Calu3 (cell line): ENCODE data around the gene POU4F1. TPM values are rescaled to one million over a fixed set of nuclear protein-coding genes. Genes with fewer than 3 reads are reported as not detected.

Source experiments
- BruUV-seq: library from RNA; stranded (reverse); fragments of 400-500 nt; replicated peaks from 2 replicates; lab custom pipeline; 2021; lab: Mats Ljungman, UMichigan
- CTCF ChIA-PET: fragments of 300-600 bp; sonication (Branson Sonifier 250); formaldehyde crosslinking; loops from one replicate; lab custom pipeline; 2022; ENCODE audit warnings: antibody characterized with exemption; lab: Charles Lee
- DNase-seq: peaks from one replicate; pipeline ENCODE4 v3.0.0; 2022
- H3K27ac Mint-ChIP-seq: one replicate; pipeline ENCODE4 v1.8.0; 2022; ENCODE audit warnings: mixed read lengths; ENCODE audit not compliant: unreplicated experiment
- H3K27me3 Mint-ChIP-seq: one replicate; pipeline ENCODE4 v1.8.0; 2022; ENCODE audit warnings: mixed read lengths; ENCODE audit not compliant: unreplicated experiment
- H3K36me3 Mint-ChIP-seq: one replicate; pipeline ENCODE4 v1.8.0; 2022; ENCODE audit warnings: mild to moderate bottlenecking, moderate library complexity, mixed read lengths; ENCODE audit not compliant: insufficient read depth, unreplicated experiment
- H3K4me1 Mint-ChIP-seq: one replicate; pipeline ENCODE4 v1.8.0; 2022; ENCODE audit warnings: mild to moderate bottlenecking, low read depth, mixed read lengths; ENCODE audit not compliant: unreplicated experiment
- H3K4me3 Mint-ChIP-seq: one replicate; pipeline ENCODE4 v1.8.0; 2022; ENCODE audit warnings: mild to moderate bottlenecking, low read depth, moderate library complexity, mixed read lengths; ENCODE audit not compliant: unreplicated experiment
- H3K9me3 Mint-ChIP-seq: one replicate; pipeline ENCODE4 v1.8.0; 2022; ENCODE audit warnings: low read depth, mixed read lengths; ENCODE audit not compliant: unreplicated experiment
- intact Hi-C: fragments of 100-400 bp; cut with micrococcal nuclease; formaldehyde crosslinking; loops from one replicate; pipeline ENCODE4 v1.10.0; 2022; ENCODE audit not compliant: unreplicated experiment
- total RNA-seq: library from RNA; stranded (reverse); gene quantifications from 2 replicates; pipeline ENCODE4 v1.2.3, GENCODE V29; 2022
- TF ChIP-seq, protein P1 (sequence below): fragments of 200-600 bp; IDR thresholded peaks from one replicate; pipeline ENCODE4 v1.8.0; 2022; ENCODE audit warnings: antibody characterized with exemption; ENCODE audit not compliant: unreplicated experiment

Gene POU4F1
- total RNA-seq, 1 experiment from 2014 or later, result 1.0 TPM

DNA sequence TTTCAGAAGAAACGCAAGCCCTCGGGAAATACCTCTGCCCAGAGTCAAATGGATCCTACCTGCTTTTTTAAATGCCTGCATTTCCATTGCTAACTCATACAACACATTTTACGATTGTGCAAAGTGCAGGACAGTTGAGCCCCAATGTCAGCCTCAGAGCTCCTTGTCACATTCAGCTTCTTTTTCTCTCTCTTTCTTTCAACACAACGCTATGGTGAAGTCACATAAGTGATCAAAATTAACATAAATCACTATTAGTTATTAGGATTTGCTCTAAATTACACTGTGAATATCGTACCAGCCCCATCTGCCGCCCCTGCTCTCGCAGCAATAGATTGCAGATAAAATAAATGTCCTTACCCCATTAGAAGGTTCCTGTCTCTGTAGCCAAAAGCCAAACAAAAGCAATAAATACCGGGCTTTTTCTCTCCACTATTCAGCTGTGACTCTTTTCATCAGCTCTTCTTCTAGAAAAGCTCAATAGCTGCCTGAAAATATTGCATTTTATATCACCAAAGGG lies 8.8 kb downstream of the POU4F1 start:
- no peak overlapping the region for H3K27ac Mint-ChIP-seq
- TF ChIP-seq, protein P1, sequence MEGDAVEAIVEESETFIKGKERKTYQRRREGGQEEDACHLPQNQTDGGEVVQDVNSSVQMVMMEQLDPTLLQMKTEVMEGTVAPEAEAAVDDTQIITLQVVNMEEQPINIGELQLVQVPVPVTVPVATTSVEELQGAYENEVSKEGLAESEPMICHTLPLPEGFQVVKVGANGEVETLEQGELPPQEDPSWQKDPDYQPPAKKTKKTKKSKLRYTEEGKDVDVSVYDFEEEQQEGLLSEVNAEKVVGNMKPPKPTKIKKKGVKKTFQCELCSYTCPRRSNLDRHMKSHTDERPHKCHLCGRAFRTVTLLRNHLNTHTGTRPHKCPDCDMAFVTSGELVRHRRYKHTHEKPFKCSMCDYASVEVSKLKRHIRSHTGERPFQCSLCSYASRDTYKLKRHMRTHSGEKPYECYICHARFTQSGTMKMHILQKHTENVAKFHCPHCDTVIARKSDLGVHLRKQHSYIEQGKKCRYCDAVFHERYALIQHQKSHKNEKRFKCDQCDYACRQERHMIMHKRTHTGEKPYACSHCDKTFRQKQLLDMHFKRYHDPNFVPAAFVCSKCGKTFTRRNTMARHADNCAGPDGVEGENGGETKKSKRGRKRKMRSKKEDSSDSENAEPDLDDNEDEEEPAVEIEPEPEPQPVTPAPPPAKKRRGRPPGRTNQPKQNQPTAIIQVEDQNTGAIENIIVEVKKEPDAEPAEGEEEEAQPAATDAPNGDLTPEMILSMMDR, result no peak
- no peaks in the 10 kb centered on the region for H3K36me3 Mint-ChIP-seq
- DNase-seq, result no peak
- no peak overlapping the region for H3K4me3 Mint-ChIP-seq
- CTCF ChIA-PET, result no interaction called here
- intact Hi-C loops, result no loop called here
- BruUV-seq, result no TSS peak
- peaks cover 11% of the 10 kb centered on the region for H3K27me3 Mint-ChIP-seq
- H3K9me3 Mint-ChIP-seq, result no peaks in the 10 kb centered on the region
- H3K4me1 Mint-ChIP-seq, result no peaks in the 10 kb centered on the region

DNA sequence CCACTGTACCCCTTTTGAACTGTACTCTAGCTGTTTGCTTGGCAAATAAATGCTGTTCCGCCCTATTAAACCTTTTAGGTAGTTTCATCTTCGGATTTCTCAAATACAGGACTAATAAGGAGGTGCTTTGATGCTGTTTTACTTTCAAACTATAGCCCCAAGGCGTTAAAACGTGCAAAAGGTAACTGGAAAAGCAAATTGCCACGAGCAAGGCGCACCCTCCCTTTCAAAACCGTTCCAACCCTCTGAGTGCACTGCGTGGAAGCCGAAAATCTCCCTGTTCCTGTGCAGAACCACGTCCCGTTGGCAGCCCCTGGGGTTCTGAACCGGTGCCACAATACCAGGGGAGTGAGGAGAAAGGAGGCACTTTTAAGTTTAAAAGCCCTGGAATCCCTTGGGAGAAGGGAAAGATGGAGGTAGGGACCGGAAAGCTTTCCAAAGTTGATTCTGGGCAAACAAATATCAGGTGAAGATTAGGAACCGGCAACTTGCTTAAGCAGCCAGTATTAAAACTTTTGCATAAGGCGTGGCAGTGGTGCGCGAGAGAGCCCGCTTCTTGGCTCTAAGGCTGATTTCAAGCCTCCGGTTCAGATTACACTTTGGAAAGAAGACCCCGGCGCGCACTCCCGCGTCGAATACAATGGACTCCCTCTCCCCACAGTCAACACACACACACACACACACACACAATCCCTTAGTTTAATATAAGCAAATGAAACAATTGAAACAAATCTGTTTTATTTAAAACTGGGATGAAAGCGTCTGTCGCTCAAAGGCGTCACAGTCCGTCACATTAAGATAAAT lies 9.5 kb downstream of the POU4F1 start:
- no peak overlapping the region for H3K4me3 Mint-ChIP-seq

DNA sequence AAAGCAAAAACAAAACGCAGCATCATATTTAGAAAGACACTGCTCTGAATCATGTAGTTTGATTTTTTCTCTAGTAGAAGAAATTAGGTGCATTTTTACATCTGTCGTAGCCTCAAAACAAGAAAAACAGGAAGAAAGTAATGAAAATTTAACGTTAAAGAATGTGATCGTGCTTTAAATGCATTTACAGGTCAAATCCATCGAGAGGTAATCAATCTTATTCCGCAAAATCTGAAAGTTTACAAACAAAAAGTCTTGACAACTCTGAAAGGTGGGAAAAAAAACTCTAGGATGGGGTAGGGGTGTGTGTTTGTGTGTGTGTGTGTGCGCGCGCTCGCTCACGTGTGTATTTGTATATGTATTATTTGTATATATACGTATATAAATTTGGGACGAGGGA lies 10.2 kb downstream of the POU4F1 start:
- CTCF ChIA-PET, result no interaction called here
- no peak for DNase-seq
- TF ChIP-seq, protein P1, result no peak
- no peaks in the 10 kb centered on the region for H3K9me3 Mint-ChIP-seq
- no peaks in the 10 kb centered on the region for H3K4me1 Mint-ChIP-seq
- H3K27me3 Mint-ChIP-seq, result peaks cover 13% of the 10 kb centered on the region
- no TSS peak for BruUV-seq
- intact Hi-C loops, result no loop called here
- H3K4me3 Mint-ChIP-seq, result no peak overlapping the region
- no peak overlapping the region for H3K27ac Mint-ChIP-seq
- H3K36me3 Mint-ChIP-seq, result no peaks in the 10 kb centered on the region

More for the DNA sequence above, 9.5 kb downstream of the POU4F1 start:
- Mint-ChIP-seq H3K9me3 (no peaks in the 10 kb centered on the region), H3K27me3 (peaks cover 11% of the 10 kb centered on the region), H3K4me1 (no peaks in the 10 kb centered on the region), H3K27ac (no peak overlapping the region), H3K36me3 (no peaks in the 10 kb centered on the region)
- no TSS peak for BruUV-seq
- intact Hi-C loops, result no loop called here
- TF ChIP-seq, protein P1, result no peak
- no peak for DNase-seq
- CTCF ChIA-PET, result no interaction called here

DNA sequence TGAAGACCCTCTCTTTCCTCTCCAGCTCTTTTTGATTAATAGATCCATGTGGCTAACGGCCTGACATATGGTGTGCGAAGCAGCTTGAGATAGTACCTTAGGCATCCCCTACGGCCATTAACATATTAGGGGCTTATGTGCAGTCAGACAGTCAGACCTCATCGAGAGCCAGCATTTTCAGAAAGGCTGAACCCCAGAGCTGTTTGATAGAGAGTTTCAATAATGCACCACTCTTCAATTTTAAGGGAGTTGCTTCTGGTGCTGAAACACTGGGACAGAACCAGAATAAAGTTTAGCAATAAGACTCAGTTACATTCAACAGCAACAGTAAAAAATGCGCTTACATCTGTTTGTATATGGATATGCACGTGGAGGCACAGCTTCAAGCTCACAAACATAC lies 10.8 kb downstream of the POU4F1 start:
- CTCF ChIA-PET, result no interaction called here
- TF ChIP-seq, protein P1, result no peak
- Mint-ChIP-seq H3K4me3 (no peak overlapping the region), H3K9me3 (no peaks in the 10 kb centered on the region), H3K36me3 (no peaks in the 10 kb centered on the region), H3K27me3 (peaks cover 19% of the 10 kb centered on the region), H3K4me1 (no peaks in the 10 kb centered on the region), H3K27ac (no peak overlapping the region)
- BruUV-seq, result no TSS peak
- intact Hi-C loops, result no loop called here
- no peak for DNase-seq
